ENCODE data around the gene TMPRSS6.
A peak's percentile ranks its signal among the peaks of the same experiment; 100 is the strongest.

Gene TMPRSS6

GRCh38 chr22:37023743-37024338 is 85.7 kb downstream of the TMPRSS6 start:
- Mint-ChIP-seq H3K27ac (no peak overlapping the region), H3K4me3 (no peak overlapping the region), H3K4me1 (peaks cover 5% of the 10 kb centered on the region), H3K36me3 (ENCODE audit: low read depth) (peaks cover 30% of the 10 kb centered on the region), H3K9me3 (no peaks in the 10 kb centered on the region), H3K27me3 (ENCODE audit: low read depth) (no peaks in the 10 kb centered on the region)
- no peak for TF ChIP-seq CTCF (IDR thresholded peaks at IDR 0.05; ENCODE audit: unreplicated experiment in 3 of 3)

- TF ChIP-seq CTCF (IDR thresholded peaks at IDR 0.05; ENCODE audit: unreplicated experiment in 3 of 3) = no peak
- Mint-ChIP-seq H3K9me3 (no peaks in the 10 kb centered on the region), H3K4me1 (peaks cover 5% of the 10 kb centered on the region), H3K4me3 (peak overlapping the region; percentile 78 to 86 (median 85)), H3K27ac (no peak overlapping the region), H3K36me3 (ENCODE audit: low read depth) (peaks cover 25% of the 10 kb centered on the region), H3K27me3 (ENCODE audit: low read depth) (no peaks in the 10 kb centered on the region)
Observed at GRCh38 chr22:37022483-37023337, 86.8 kb downstream of the TMPRSS6 start.

GRCh38 chr22:37021710-37022482 is 87.6 kb downstream of the TMPRSS6 start:
- H3K9me3 Mint-ChIP-seq = no peaks in the 10 kb centered on the region
- no peaks in the 10 kb centered on the region for H3K27me3 Mint-ChIP-seq (ENCODE audit: low read depth)

GRCh38 chr22:37021041-37021440 is 88.5 kb downstream of the TMPRSS6 start:
- Mint-ChIP-seq H3K4me3 (peak overlapping the region; percentile 30 to 95 (median 93)), H3K27me3 (ENCODE audit: low read depth) (no peaks in the 10 kb centered on the region), H3K9me3 (no peaks in the 10 kb centered on the region), H3K4me1 (peaks cover 14% of the 10 kb centered on the region), H3K36me3 (ENCODE audit: low read depth) (peaks cover 17% of the 10 kb centered on the region), H3K27ac (no peak overlapping the region)
- TF ChIP-seq CTCF (IDR thresholded peaks at IDR 0.05; ENCODE audit: unreplicated experiment in 3 of 3) = no peak

More at GRCh38 chr22:37021710-37022482, 87.6 kb downstream of the TMPRSS6 start:
- TF ChIP-seq CTCF (IDR thresholded peaks at IDR 0.05; ENCODE audit: unreplicated experiment in 3 of 3) = peak; percentile 55 to 62 (median 56)
- Mint-ChIP-seq H3K27ac (peak overlapping the region; percentile 68 to 88 (median 75)), H3K4me1 (peaks cover 7% of the 10 kb centered on the region), H3K4me3 (peak overlapping the region; percentile 78 to 86 (median 85)), H3K36me3 (ENCODE audit: low read depth) (peaks cover 22% of the 10 kb centered on the region)

GRCh38 chr22:37020192-37020479 is 89.4 kb downstream of the TMPRSS6 start:
- H3K9me3 Mint-ChIP-seq = no peaks in the 10 kb centered on the region
- peak in 2 of 3 experiments; percentile 3 to 8 for TF ChIP-seq CTCF (IDR thresholded peaks at IDR 0.05; ENCODE audit: unreplicated experiment in 3 of 3)

More at GRCh38 chr22:37020192-37020479, 89.4 kb downstream of the TMPRSS6 start:
- no peaks in the 10 kb centered on the region for H3K27me3 Mint-ChIP-seq (ENCODE audit: low read depth)
- H3K36me3 Mint-ChIP-seq (ENCODE audit: low read depth) = peaks cover 9% of the 10 kb centered on the region
- peak overlapping the region; percentile 93 to 96 (median 95) for H3K4me3 Mint-ChIP-seq
- peaks cover 18% of the 10 kb centered on the region for H3K4me1 Mint-ChIP-seq
- H3K27ac Mint-ChIP-seq = peak overlapping the region; percentile 91 to 99 (median 97)
